NCI-H2029 (cell line): ENCODE results near the gene SCN7A.
"Not testable (repeated sequence)": the region's sequence is repeated elsewhere in the genome, so short reads cannot be mapped to it uniquely, and the experiment has no call there.

ENCODE experiments used
- DNase-seq: peaks from one replicate; lab custom pipeline; 2025; lab: John Stamatoyannopoulos, UW

SCN7A gene

GRCh38 chr2:166454006-166454595 is 39.9 kb downstream of the SCN7A start:
- no peak for DNase-seq

GRCh38 chr2:166451468-166451867 is 42.6 kb downstream of the SCN7A start:
- no peak for DNase-seq

- no peak for DNase-seq
These were observed 44.6 kb downstream of the SCN7A start for GRCh38 chr2:166449439-166449838.

GRCh38 chr2:166448106-166448505 is 45.9 kb downstream of the SCN7A start:
- DNase-seq, result no peak

- no peak for DNase-seq
These were observed 49.7 kb downstream of the SCN7A start for GRCh38 chr2:166444306-166444705.

DNA sequence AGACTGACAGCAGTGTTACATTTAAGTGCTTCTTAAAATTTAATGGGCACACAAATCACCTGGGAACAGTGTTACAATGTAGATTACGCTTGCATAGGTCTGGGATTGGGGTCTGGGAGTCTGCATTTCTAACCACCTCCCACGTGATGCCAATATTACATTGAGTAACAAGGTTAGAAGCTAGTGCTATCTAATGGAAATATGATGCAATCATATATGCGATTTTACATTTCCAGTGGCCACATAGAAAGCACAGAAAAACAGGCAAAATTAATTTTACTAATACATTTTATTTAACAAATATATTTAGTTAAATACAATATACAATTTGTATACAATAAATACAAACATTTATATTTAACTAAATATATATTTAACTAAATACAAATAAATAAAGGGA is 53.7 kb downstream of the SCN7A start:
- no peak for DNase-seq

GRCh38 chr2:166439078-166439477 is 55.0 kb downstream of the SCN7A start:
- no peak for DNase-seq

DNA sequence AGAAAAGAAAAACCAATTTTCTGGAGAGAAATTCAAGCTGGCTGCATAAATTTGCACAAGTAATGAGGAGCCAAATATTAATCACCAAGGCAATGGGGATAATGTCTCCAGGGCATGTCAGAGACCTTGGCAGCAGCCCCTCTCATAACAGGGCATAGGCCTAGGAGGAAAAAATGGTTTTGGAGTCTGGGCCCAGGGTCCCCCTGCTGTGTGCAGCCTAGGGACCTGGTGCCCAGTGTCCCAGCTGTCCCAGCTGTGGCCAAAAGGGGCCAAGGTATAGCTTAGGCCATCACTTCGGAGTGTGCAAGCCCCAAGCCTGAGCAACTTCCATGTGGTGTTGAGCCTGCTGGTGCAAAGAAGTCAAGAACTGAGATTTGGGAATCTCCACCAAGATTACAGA is 57.1 kb downstream of the SCN7A start:
- no peak for DNase-seq

DNA sequence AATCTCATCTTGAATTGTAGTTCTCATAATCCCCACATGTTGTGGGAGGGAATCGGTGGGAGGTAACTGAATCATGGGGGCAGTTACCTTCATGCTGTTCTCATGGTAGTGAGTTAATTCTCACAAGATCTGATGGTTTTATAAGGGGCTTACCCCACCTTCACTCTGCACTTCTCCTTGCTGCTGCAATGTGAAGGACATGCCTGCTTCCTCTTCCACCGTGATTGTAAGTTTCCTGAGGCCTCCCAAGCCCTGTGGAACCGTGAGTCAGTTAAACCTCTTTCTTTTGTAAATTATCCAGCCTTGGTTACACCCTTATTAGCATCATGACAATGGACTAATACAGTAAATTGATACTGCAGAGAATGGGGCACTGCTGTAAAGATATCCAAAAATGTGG is 57.9 kb downstream of the SCN7A start:
- no peak for DNase-seq

DNA sequence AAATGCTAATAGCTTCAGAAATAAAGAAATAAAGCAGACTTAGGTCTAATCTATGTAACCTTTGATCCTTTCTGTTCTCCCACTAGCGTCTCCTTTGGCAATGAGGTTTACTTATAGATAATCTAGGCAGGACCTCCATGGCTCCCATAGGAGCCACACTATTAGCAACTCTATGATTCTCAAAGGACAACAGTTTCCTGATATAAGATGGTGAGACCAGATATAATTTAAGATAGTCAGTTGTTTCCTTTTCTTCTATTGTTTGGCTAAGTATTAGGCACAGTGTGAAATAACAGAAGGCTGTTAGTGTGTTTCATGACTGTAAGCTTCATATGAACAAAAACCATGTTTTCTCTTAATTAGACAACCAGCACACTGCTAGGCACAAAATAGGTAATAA is 59.6 kb downstream of the SCN7A start:
- no peak for DNase-seq

DNA sequence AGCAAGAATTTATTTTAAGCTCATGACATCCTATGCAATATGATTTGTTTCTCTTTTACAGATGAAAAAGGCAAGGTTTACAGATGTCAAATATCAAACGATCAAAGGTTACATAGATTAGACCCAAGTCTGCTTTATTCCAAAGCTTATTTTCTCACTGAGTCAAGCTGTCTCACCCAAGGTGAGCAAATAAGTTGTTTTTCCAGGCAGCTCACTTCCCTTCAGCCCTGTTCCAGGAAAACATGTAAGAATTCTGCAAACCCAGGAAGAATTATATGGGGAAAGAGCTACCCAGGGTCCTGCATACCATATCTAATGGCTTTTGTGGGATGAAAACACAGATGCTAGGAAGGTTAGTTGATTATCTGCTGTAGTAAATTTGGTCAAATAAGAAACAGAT is 60.6 kb downstream of the SCN7A start:
- DNase-seq, result no peak

- no peak for DNase-seq
These were observed 61.7 kb downstream of the SCN7A start for GRCh38 chr2:166432331-166432730.

- DNase-seq, result no peak
These were observed 69.2 kb downstream of the SCN7A start for GRCh38 chr2:166424841-166425240.

DNA sequence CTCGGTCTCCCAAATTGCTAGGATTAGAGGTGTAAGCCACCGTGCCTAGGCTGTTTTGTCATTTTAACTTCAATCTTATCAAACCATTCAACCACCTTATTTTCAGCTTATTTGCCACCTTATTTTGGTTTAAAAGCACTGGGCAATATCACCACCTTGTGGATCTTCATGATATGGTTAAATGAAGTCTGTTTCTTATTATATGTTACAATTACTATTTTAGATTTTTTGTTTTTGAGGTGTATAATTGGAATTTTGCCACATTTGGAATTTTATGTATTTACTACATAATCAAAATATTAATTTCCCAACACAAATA is 74.5 kb downstream of the SCN7A start:
- DNase-seq, result no peak

- no peak for DNase-seq
These were observed 75.0 kb downstream of the SCN7A start for GRCh38 chr2:166418853-166419615.

DNA sequence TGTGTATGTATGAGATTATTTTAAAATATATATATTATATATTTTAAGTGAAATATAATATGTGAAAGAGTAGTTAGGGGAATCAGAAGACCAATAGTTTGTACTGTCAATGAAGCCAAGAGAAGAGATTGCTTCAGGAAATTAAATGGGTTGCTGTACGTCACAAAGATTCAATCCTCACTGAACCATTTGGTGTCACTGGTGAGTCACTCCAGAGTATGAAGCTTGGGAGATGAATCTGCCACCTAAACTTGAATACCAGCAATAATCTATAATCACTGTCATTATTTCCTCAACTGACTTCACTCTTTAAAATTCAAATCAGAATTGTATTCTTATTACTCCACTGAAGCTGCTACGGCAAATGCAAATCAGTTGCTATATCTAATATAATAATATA is 76.4 kb downstream of the SCN7A start:
- no peak for DNase-seq

- DNase-seq, result no peak
These were observed 80.8 kb downstream of the SCN7A start for GRCh38 chr2:166413255-166413654.

GRCh38 chr2:166411473-166412230 is 82.4 kb downstream of the SCN7A start:
- no peak for DNase-seq

GRCh38 chr2:166410828-166411472 is 83.1 kb downstream of the SCN7A start:
- DNase-seq, result no peak

GRCh38 chr2:166407746-166408145 is 86.3 kb downstream of the SCN7A start:
- DNase-seq, result not testable (repeated sequence)

GRCh38 chr2:166406374-166406773 is 87.7 kb downstream of the SCN7A start:
- DNase-seq, result no peak

- DNase-seq, result no peak
These were observed 88.5 kb downstream of the SCN7A start for GRCh38 chr2:166405569-166405926.
